Right atrium auricular region (tissue), 2 donors: ENCODE data around the gene PACC1. TPM values are rescaled to one million over a fixed set of nuclear protein-coding genes. Genes with fewer than 3 reads are reported as not detected.

Source experiments
- DNase-seq: peaks from one replicate; pipeline ENCODE4 v3.0.0-alpha.2; 2019; ENCODE audit warnings: low spot score
- H3K27ac ChIP-seq, 2 donors: fragments of 200-600 bp; sonication (generic); 1 replicate in 1 of 2; 2 replicates in 1 of 2; pipeline ENCODE4 v1.5.1; 2016 to 2019
- H3K27me3 ChIP-seq, 2 donors: fragments of 200-600 bp; sonication (generic); one replicate each; pipeline versions ENCODE4 v1.5.1 to v1.6.0; 2017 to 2019
- H3K36me3 ChIP-seq: fragments of 200-600 bp; sonication (generic); one replicate; pipeline ENCODE4 v1.5.1; 2016
- H3K4me1 ChIP-seq, 2 donors: fragments of 200-600 bp; sonication (generic); one replicate each; pipeline versions ENCODE4 v1.5.1 to v1.6.0; 2017 to 2019
- H3K4me3 ChIP-seq, 2 donors: fragments of 200-600 bp; sonication (generic); 1 replicate in 1 of 2; 2 replicates in 1 of 2; pipeline ENCODE4 v1.5.1; 2017 to 2019; ENCODE audit warnings: mild to moderate bottlenecking in 1 of 2, moderate library complexity in 1 of 2
- H3K9me3 ChIP-seq, 2 donors: fragments of 200-600 bp; sonication (generic); one replicate each; pipeline ENCODE4 v1.5.1; 2019
- CTCF ChIP-seq, 2 donors: fragments of 200-600 bp; sonication (generic); IDR thresholded peaks; one replicate each; pipeline ENCODE4 v1.5.1; 2019; ENCODE audit warnings: antibody characterized with exemption in 2 of 2
- total RNA-seq, 2 donors: library from RNA; depleted of rRNA; stranded (reverse); fragments of >200 nt; gene quantifications; one replicate each; pipeline ENCODE4 v1.1.0, GENCODE V29; 2016

Gene PACC1
- total RNA-seq, 2 donors from 2014 or later: 2.2 to 3.6 TPM

- no peak for DNase-seq
- Histone ChIP-seq H3K9me3 (no peaks in the 10 kb centered on the region), H3K36me3 (peaks cover 26% of the 10 kb centered on the region), H3K27me3 (no peaks in the 10 kb centered on the region), H3K27ac (peak overlapping the region; percentile 44 to 71), H3K4me1 (peaks cover 0 to 22% of the 10 kb centered on the region in 2 donors), H3K4me3 (no peak overlapping the region)
- TF ChIP-seq CTCF (IDR thresholded peaks at IDR 0.05): no peak
These were observed 49.7 kb downstream of the PACC1 start for GRCh38 chr1:212364985-212365384.

- Histone ChIP-seq H3K9me3 (no peaks in the 10 kb centered on the region), H3K27ac (no peak overlapping the region), H3K4me1 (peaks cover 0 to 13% of the 10 kb centered on the region in 2 donors), H3K27me3 (no peaks in the 10 kb centered on the region), H3K36me3 (peaks cover 49% of the 10 kb centered on the region), H3K4me3 (no peak overlapping the region)
- no peak for TF ChIP-seq CTCF (IDR thresholded peaks at IDR 0.05)
- DNase-seq: no peak
These were observed 54.7 kb downstream of the PACC1 start for GRCh38 chr1:212359794-212360479.

- H3K4me3 ChIP-seq: no peak overlapping the region
- H3K27me3 ChIP-seq: no peaks in the 10 kb centered on the region
- no peaks in the 10 kb centered on the region for H3K9me3 ChIP-seq
- DNase-seq: no peak
- peaks cover 58% of the 10 kb centered on the region for H3K36me3 ChIP-seq
- no peaks in the 10 kb centered on the region for H3K4me1 ChIP-seq
- no peak overlapping the region for H3K27ac ChIP-seq
- TF ChIP-seq CTCF (IDR thresholded peaks at IDR 0.05): no peak
These were observed 59.3 kb downstream of the PACC1 start for GRCh38 chr1:212355230-212355969.

- Histone ChIP-seq H3K27ac (no peak overlapping the region), H3K27me3 (no peaks in the 10 kb centered on the region), H3K4me3 (no peak overlapping the region), H3K9me3 (no peaks in the 10 kb centered on the region), H3K4me1 (no peaks in the 10 kb centered on the region), H3K36me3 (peaks cover 54% of the 10 kb centered on the region)
- no peak for TF ChIP-seq CTCF (IDR thresholded peaks at IDR 0.05)
- DNase-seq: no peak
These were observed 60.2 kb downstream of the PACC1 start for GRCh38 chr1:212354464-212354863.

- no peaks in the 10 kb centered on the region for H3K4me1 ChIP-seq
- no peak for TF ChIP-seq CTCF (IDR thresholded peaks at IDR 0.05)
- no peak overlapping the region for H3K4me3 ChIP-seq
- H3K27me3 ChIP-seq: no peaks in the 10 kb centered on the region
- H3K27ac ChIP-seq: no peak overlapping the region
- H3K9me3 ChIP-seq: no peaks in the 10 kb centered on the region
- no peak for DNase-seq
- H3K36me3 ChIP-seq: peaks cover 52% of the 10 kb centered on the region
These were observed 61.5 kb downstream of the PACC1 start for GRCh38 chr1:212353181-212353580.
